Measurements from ENCODE around the gene SUGP2. TPM values are rescaled to one million over a fixed set of nuclear protein-coding genes. Genes with fewer than 3 reads are reported as not detected.

SUGP2 gene
- polyA plus RNA-seq, 1 donor (not counting 4 experiments of a cell fraction or from before 2014, with no cell fraction given): 51.2 TPM

- Histone ChIP-seq H4K20me1 (ENCODE audit: control insufficient read depth, extremely low read depth, insufficient read depth, low read length) (no peaks in the 10 kb centered on the region), H3K9me3 (ENCODE audit: control insufficient read depth, low read depth, low read length) (no peaks in the 10 kb centered on the region), H3K36me3 (ENCODE audit: control insufficient read depth in 2 of 2, extremely low read depth in 1 of 2, insufficient read depth in 2 of 2, low read length in 2 of 2) (no peaks in the 10 kb centered on the region), H2AFZ (ENCODE audit: control insufficient read depth, low read length) (no peak overlapping the region), H3K4me2 (ENCODE audit: control insufficient read depth, extremely low read depth, insufficient read depth, low read depth, low read length) (no peak overlapping the region), H3K9ac (ENCODE audit: control insufficient read depth, extremely low read depth, insufficient read depth, low read length) (no peak overlapping the region), H3K27me3 (ENCODE audit: control insufficient read depth, extremely low read depth, insufficient read depth, low read length) (peaks cover 2% of the 10 kb centered on the region), H3K27ac (ENCODE audit: control insufficient read depth, insufficient read depth, low read length) (no peak overlapping the region), H3K9me1 (ENCODE audit: control insufficient read depth, extremely low read depth, insufficient read depth, low read length) (no peaks in the 10 kb centered on the region), H3K79me2 (ENCODE audit: control insufficient read depth, insufficient read depth, low read length) (no peaks in the 10 kb centered on the region), H3K4me1 (ENCODE audit: control insufficient read depth, extremely low read depth, insufficient read depth, low read length) (peaks cover 4% of the 10 kb centered on the region), H3K4me3 (ENCODE audit: control insufficient read depth in 2 of 3, extremely low read depth in 1 of 3, insufficient read depth in 2 of 3, low read depth in 1 of 3, low read length in 3 of 3) (no peak overlapping the region)
- dilution Hi-C loops (cut with MboI; ENCODE audit: extremely low pct_ligation_motif_present, low sequenced_read_pairs): no loop called here
- FAIRE-seq (no peak), DNase-seq (ENCODE audit: low read depth, low spot score) (no peak)
- TF ChIP-seq EZH2 (IDR thresholded peaks at IDR 0.05; ENCODE audit: low read length): no peak
- TF ChIP-seq CTCF (optimal IDR thresholded peaks at IDR 0.05 in 1 of 3, IDR thresholded peaks at IDR 0.05 in 1 of 3, conservative IDR thresholded peaks at IDR 0.05 in 1 of 3; ENCODE audit: extremely low read depth in 1 of 3, insufficient read depth in 2 of 3, low read length in 3 of 3): no peak
These were observed 34.2 kb upstream of the SUGP2 start for GRCh38 chr19:19067276-19068072.

DNA sequence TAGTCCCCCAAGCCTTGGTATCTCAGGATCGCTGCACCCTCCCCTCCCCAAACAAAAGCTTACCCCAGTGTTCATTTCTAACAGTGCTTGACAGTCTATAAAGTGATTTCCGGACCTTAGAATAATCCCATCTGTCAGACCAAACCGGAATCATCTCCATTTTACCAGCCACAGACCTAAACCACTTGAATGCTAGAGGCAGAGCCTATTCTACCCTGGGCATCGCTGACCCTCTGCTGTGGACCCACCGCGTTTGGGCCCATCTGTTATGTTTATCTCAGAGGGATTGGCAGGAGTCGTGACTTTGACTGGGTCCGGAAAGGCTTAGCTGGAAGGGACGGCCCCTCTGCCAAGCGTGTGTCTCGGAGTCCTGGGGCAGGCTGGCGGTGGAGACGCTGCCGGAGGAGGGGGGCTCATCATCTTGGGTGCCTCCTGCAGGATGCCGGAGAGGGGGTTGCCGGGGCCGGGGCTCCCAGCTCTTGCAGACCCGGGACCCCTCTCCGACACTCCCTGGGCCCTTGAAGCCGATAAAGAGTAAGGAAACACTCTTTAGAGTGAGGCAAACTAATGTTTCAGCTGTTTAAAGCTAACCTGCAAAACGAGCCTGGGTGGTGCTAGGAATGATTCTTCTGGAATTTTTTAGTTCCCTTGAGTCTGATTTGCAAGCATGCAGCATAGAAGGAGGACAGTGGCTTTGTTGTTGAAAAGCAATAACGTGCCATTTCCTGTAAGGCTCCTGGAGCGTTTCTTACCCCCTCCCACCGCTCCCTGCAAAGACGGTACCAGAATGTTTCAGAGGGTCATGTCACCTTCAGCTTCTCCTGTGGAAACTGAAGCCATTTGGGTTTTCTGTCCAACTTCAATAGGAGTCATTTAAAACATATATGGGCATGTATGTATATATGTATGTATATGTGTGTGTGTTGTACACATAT, 31.8 kb upstream of the SUGP2 start:
- no peak for DNase-seq (ENCODE audit: low read depth, low spot score)

More for the DNA sequence above, 31.8 kb upstream of the SUGP2 start:
- Histone ChIP-seq H3K36me3 (ENCODE audit: control insufficient read depth in 2 of 2, extremely low read depth in 1 of 2, insufficient read depth in 2 of 2, low read length in 2 of 2) (peaks cover 0 to 1% of the 10 kb centered on the region in 2 experiments), H3K27me3 (ENCODE audit: control insufficient read depth, extremely low read depth, insufficient read depth, low read length) (peaks cover 2% of the 10 kb centered on the region), H3K4me3 (ENCODE audit: control insufficient read depth in 2 of 3, extremely low read depth in 1 of 3, insufficient read depth in 2 of 3, low read depth in 1 of 3, low read length in 3 of 3) (peak overlapping the region; percentile 48 to 66 (median 65)), H2AFZ (ENCODE audit: control insufficient read depth, low read length) (peak overlapping the region; percentile 7), H3K4me1 (ENCODE audit: control insufficient read depth, extremely low read depth, insufficient read depth, low read length) (peaks cover 6% of the 10 kb centered on the region), H3K79me2 (ENCODE audit: control insufficient read depth, insufficient read depth, low read length) (no peaks in the 10 kb centered on the region), H3K9ac (ENCODE audit: control insufficient read depth, extremely low read depth, insufficient read depth, low read length) (no peak overlapping the region), H3K4me2 (ENCODE audit: control insufficient read depth, extremely low read depth, insufficient read depth, low read depth, low read length) (peak overlapping the region; percentile 81), H3K9me3 (ENCODE audit: control insufficient read depth, low read depth, low read length) (no peaks in the 10 kb centered on the region), H3K27ac (ENCODE audit: control insufficient read depth, insufficient read depth, low read length) (no peak overlapping the region), H3K9me1 (ENCODE audit: control insufficient read depth, extremely low read depth, insufficient read depth, low read length) (peaks cover 2% of the 10 kb centered on the region), H4K20me1 (ENCODE audit: control insufficient read depth, extremely low read depth, insufficient read depth, low read length) (no peaks in the 10 kb centered on the region)
- dilution Hi-C loops (cut with MboI; ENCODE audit: extremely low pct_ligation_motif_present, low sequenced_read_pairs): no loop called here
- TF ChIP-seq EZH2 (IDR thresholded peaks at IDR 0.05; ENCODE audit: low read length): no peak
- TF ChIP-seq CTCF (optimal IDR thresholded peaks at IDR 0.05 in 1 of 3, IDR thresholded peaks at IDR 0.05 in 1 of 3, conservative IDR thresholded peaks at IDR 0.05 in 1 of 3; ENCODE audit: extremely low read depth in 1 of 3, insufficient read depth in 2 of 3, low read length in 3 of 3): no peak
- FAIRE-seq: no peak

Data from keratinocyte (primary cell).